Trophoblast cell (in vitro differentiated cells and primary cell): ENCODE measurements around the gene ZSWIM7.
A peak's percentile ranks its signal among the peaks of the same experiment; 100 is the strongest.

Experiments
- DNase-seq, 2 donors: peaks; one replicate each; pipeline ENCODE4 v3.0.0-alpha.2; 2016
- H2AFZ ChIP-seq: 2 replicates; pipeline ENCODE4 v1.6.1; 2013; ENCODE audit warnings: low read length, moderate library complexity, mild to moderate bottlenecking; ENCODE audit not compliant: insufficient read depth, poor library complexity
- H2AK5ac ChIP-seq: 2 replicates; pipeline ENCODE4 v1.6.1; 2013; ENCODE audit warnings: mild to moderate bottlenecking, low read length
- H2BK120ac ChIP-seq: 2 replicates; pipeline ENCODE4 v1.6.1; 2013; ENCODE audit warnings: low read length, mild to moderate bottlenecking, moderate library complexity; ENCODE audit not compliant: insufficient read depth, poor library complexity
- H2BK12ac ChIP-seq: 2 replicates; pipeline ENCODE4 v1.6.1; 2013; ENCODE audit warnings: mild to moderate bottlenecking, low read length, moderate library complexity
- H2BK5ac ChIP-seq: 2 replicates; pipeline ENCODE4 v1.6.1; 2013; ENCODE audit warnings: low read length, low read depth, moderate library complexity, mild to moderate bottlenecking; ENCODE audit not compliant: poor library complexity
- H3K14ac ChIP-seq: 2 replicates; pipeline ENCODE4 v1.6.1; 2013; ENCODE audit warnings: mild to moderate bottlenecking, low read length
- H3K18ac ChIP-seq: 2 replicates; pipeline ENCODE4 v1.6.1; 2013; ENCODE audit warnings: mild to moderate bottlenecking, low read length
- H3K23ac ChIP-seq: 2 replicates; pipeline ENCODE4 v1.6.1; 2013; ENCODE audit warnings: low read length
- H3K27ac ChIP-seq: 2 replicates; pipeline ENCODE4 v1.5.1; 2013; ENCODE audit warnings: low read depth, mild to moderate bottlenecking, inconsistent platforms, low read length, moderate library complexity
- H3K27me3 ChIP-seq: 2 replicates; pipeline ENCODE4 v1.6.1; 2013; ENCODE audit warnings: inconsistent platforms, mild to moderate bottlenecking, low read length, moderate library complexity; ENCODE audit not compliant: insufficient read depth
- H3K36me3 ChIP-seq, 2 experiments: 1 replicate in 1 of 2; 2 replicates in 1 of 2; pipeline ENCODE4 v1.6.1; 2013; ENCODE audit warnings: low read length in 2 of 2, mild to moderate bottlenecking in 2 of 2, moderate library complexity in 1 of 2; ENCODE audit not compliant: insufficient read depth in 2 of 2, control insufficient read depth in 1 of 2
- H3K4ac ChIP-seq: 2 replicates; pipeline ENCODE4 v1.6.1; 2013; ENCODE audit warnings: low read depth, mild to moderate bottlenecking, low read length, moderate library complexity
- H3K4me1 ChIP-seq, 2 experiments: 1 replicate in 1 of 2; 2 replicates in 1 of 2; pipeline ENCODE4 v1.6.1; 2013; ENCODE audit warnings: low read length in 2 of 2, mild to moderate bottlenecking in 2 of 2, moderate library complexity in 1 of 2; ENCODE audit not compliant: insufficient read depth in 2 of 2, control insufficient read depth in 1 of 2
- H3K4me2 ChIP-seq: 2 replicates; pipeline ENCODE4 v1.6.1; 2013; ENCODE audit warnings: inconsistent platforms, mild to moderate bottlenecking, low read length, moderate library complexity
- H3K4me3 ChIP-seq: 2 replicates; pipeline ENCODE4 v1.5.1; 2013; ENCODE audit warnings: mild to moderate bottlenecking, low read depth, low read length, inconsistent platforms
- H3K79me1 ChIP-seq: one replicate; pipeline ENCODE4 v1.6.1; 2013; ENCODE audit warnings: low read length
- H3K79me2 ChIP-seq: 2 replicates; pipeline ENCODE4 v1.6.1; 2013; ENCODE audit warnings: low read length, mild to moderate bottlenecking; ENCODE audit not compliant: control insufficient read depth, insufficient read depth, poor library complexity
- H3K9ac ChIP-seq: 2 replicates; pipeline ENCODE4 v1.6.1; 2013; ENCODE audit warnings: mild to moderate bottlenecking, low read length
- H3K9me3 ChIP-seq: 2 replicates; pipeline ENCODE4 v1.6.1; 2013; ENCODE audit warnings: low read depth, mild to moderate bottlenecking, control low read depth, inconsistent platforms, low read length; ENCODE audit not compliant: insufficient read depth
- H4K12ac ChIP-seq: 2 replicates; pipeline ENCODE4 v1.6.1; 2013; ENCODE audit warnings: low read depth, mild to moderate bottlenecking, low read length, moderate library complexity
- H4K8ac ChIP-seq: 2 replicates; pipeline ENCODE4 v1.6.1; 2013; ENCODE audit warnings: low read depth, mild to moderate bottlenecking, low read length, moderate library complexity
- H4K91ac ChIP-seq: one replicate; pipeline ENCODE4 v1.6.1; 2013; ENCODE audit warnings: low read depth, mild to moderate bottlenecking, low read length, moderate library complexity
- WGBS: extraction: QIAGEN DNeasy Blood & Tissue Kit; methylation state at CpG from one replicate; pipeline ENCODE4 v1.1.7; 2013; ENCODE audit warnings: missing lambda C conversion rate; ENCODE audit not compliant: insufficient read length, insufficient coverage; ENCODE audit errors: extremely low coverage; 5-methylcytosine and 5-hydroxymethylcytosine counted together

ZSWIM7 gene

GRCh38 chr17:16040710-16041251, 41.3 kb upstream of the ZSWIM7 start:
- no peak overlapping the region for H4K91ac ChIP-seq
- H3K9me3 ChIP-seq, result no peaks in the 10 kb centered on the region
- peaks cover 0 to 2% of the 10 kb centered on the region in 2 experiments for H3K4me1 ChIP-seq
- H3K79me1 ChIP-seq, result no peaks in the 10 kb centered on the region
- H2AK5ac ChIP-seq, result no peak overlapping the region
- no peak overlapping the region for H2AFZ ChIP-seq
- H2BK120ac ChIP-seq, result no peak overlapping the region
- WGBS, result no CpG with 5 or more reads among the region's 4 CpGs
- no peak overlapping the region for H4K8ac ChIP-seq
- no peak overlapping the region for H3K14ac ChIP-seq
- no peak overlapping the region for H3K4me3 ChIP-seq
- no peak overlapping the region for H2BK5ac ChIP-seq
- no peak overlapping the region for H3K27ac ChIP-seq
- no peak overlapping the region for H4K12ac ChIP-seq
- no peak overlapping the region for H2BK12ac ChIP-seq
- peak; percentile 20 to 62 for DNase-seq
- H3K23ac ChIP-seq, result no peak overlapping the region
- peaks cover 5 to 19% of the 10 kb centered on the region in 2 experiments for H3K36me3 ChIP-seq
- no peaks in the 10 kb centered on the region for H3K27me3 ChIP-seq
- H3K18ac ChIP-seq, result no peak overlapping the region
- no peak overlapping the region for H3K4me2 ChIP-seq
- no peak overlapping the region for H3K4ac ChIP-seq
- H3K9ac ChIP-seq, result no peak overlapping the region
- H3K79me2 ChIP-seq, result no peaks in the 10 kb centered on the region

- no peak overlapping the region for H3K9ac ChIP-seq
- no peak overlapping the region for H2AK5ac ChIP-seq
- no peak overlapping the region for H3K18ac ChIP-seq
- no peak overlapping the region for H3K4ac ChIP-seq
- no peaks in the 10 kb centered on the region for H3K9me3 ChIP-seq
- no peak overlapping the region for H3K23ac ChIP-seq
- no peak overlapping the region for H4K91ac ChIP-seq
- H3K36me3 ChIP-seq, result peaks cover 13 to 28% of the 10 kb centered on the region in 2 experiments
- H3K79me2 ChIP-seq, result no peaks in the 10 kb centered on the region
- H3K27me3 ChIP-seq, result no peaks in the 10 kb centered on the region
- no peak overlapping the region for H3K14ac ChIP-seq
- no peaks in the 10 kb centered on the region for H3K79me1 ChIP-seq
- H4K12ac ChIP-seq, result no peak overlapping the region
- H3K4me1 ChIP-seq, result peaks cover 0 to 2% of the 10 kb centered on the region in 2 experiments
- no peak overlapping the region for H2BK5ac ChIP-seq
- no peak overlapping the region for H3K27ac ChIP-seq
- H3K4me2 ChIP-seq, result no peak overlapping the region
- no peak overlapping the region for H4K8ac ChIP-seq
- no peak overlapping the region for H3K4me3 ChIP-seq
- peak in 1 of 2 donors; percentile 37 for DNase-seq
- H2BK120ac ChIP-seq, result no peak overlapping the region
- H2AFZ ChIP-seq, result no peak overlapping the region
- H2BK12ac ChIP-seq, result no peak overlapping the region
These were observed 38.1 kb upstream of the ZSWIM7 start for GRCh38 chr17:16037636-16038035.

GRCh38 chr17:16036261-16036660, 36.8 kb upstream of the ZSWIM7 start:
- no peak overlapping the region for H2AK5ac ChIP-seq
- H3K9me3 ChIP-seq, result no peaks in the 10 kb centered on the region
- H4K91ac ChIP-seq, result no peak overlapping the region
- no peak overlapping the region for H2BK12ac ChIP-seq
- H3K14ac ChIP-seq, result no peak overlapping the region
- WGBS, result no CpG with 5 or more reads among the region's 2 CpGs
- H2AFZ ChIP-seq, result no peak overlapping the region
- H3K4me1 ChIP-seq, result peaks cover 0 to 2% of the 10 kb centered on the region in 2 experiments
- DNase-seq, result no peak
- H3K18ac ChIP-seq, result no peak overlapping the region
- no peak overlapping the region for H3K4me3 ChIP-seq
- H3K79me2 ChIP-seq, result no peaks in the 10 kb centered on the region
- H3K27me3 ChIP-seq, result no peaks in the 10 kb centered on the region
- H3K36me3 ChIP-seq, result peaks cover 15 to 32% of the 10 kb centered on the region in 2 experiments
- H3K9ac ChIP-seq, result no peak overlapping the region
- H4K8ac ChIP-seq, result no peak overlapping the region
- no peak overlapping the region for H3K4ac ChIP-seq
- H3K23ac ChIP-seq, result no peak overlapping the region
- H2BK5ac ChIP-seq, result no peak overlapping the region
- no peak overlapping the region for H3K27ac ChIP-seq
- no peak overlapping the region for H3K4me2 ChIP-seq
- H2BK120ac ChIP-seq, result no peak overlapping the region
- H3K79me1 ChIP-seq, result no peaks in the 10 kb centered on the region
- no peak overlapping the region for H4K12ac ChIP-seq

- no peak overlapping the region for H2BK12ac ChIP-seq
- H2AK5ac ChIP-seq, result no peak overlapping the region
- no peak overlapping the region for H3K4ac ChIP-seq
- no peak overlapping the region for H2BK120ac ChIP-seq
- H3K9ac ChIP-seq, result no peak overlapping the region
- no peak overlapping the region for H3K23ac ChIP-seq
- H3K79me1 ChIP-seq, result no peaks in the 10 kb centered on the region
- no peaks in the 10 kb centered on the region for H3K9me3 ChIP-seq
- H2AFZ ChIP-seq, result no peak overlapping the region
- no peak overlapping the region for H4K91ac ChIP-seq
- no CpG with 5 or more reads among the region's 7 CpGs for WGBS
- H3K4me2 ChIP-seq, result no peak overlapping the region
- no peaks in the 10 kb centered on the region for H3K79me2 ChIP-seq
- no peak overlapping the region for H3K14ac ChIP-seq
- H2BK5ac ChIP-seq, result no peak overlapping the region
- H3K4me1 ChIP-seq, result peaks cover 0 to 2% of the 10 kb centered on the region in 2 experiments
- H3K27ac ChIP-seq, result no peak overlapping the region
- no peak overlapping the region for H3K18ac ChIP-seq
- no peak for DNase-seq
- H3K4me3 ChIP-seq, result no peak overlapping the region
- peaks cover 15 to 32% of the 10 kb centered on the region in 2 experiments for H3K36me3 ChIP-seq
- H3K27me3 ChIP-seq, result no peaks in the 10 kb centered on the region
- H4K8ac ChIP-seq, result no peak overlapping the region
- no peak overlapping the region for H4K12ac ChIP-seq
These were observed 34.3 kb upstream of the ZSWIM7 start for GRCh38 chr17:16033729-16034349.
